ENCODE results near the gene DDX42. TPM values are rescaled to one million over a fixed set of nuclear protein-coding genes. Genes with fewer than 3 reads are reported as not detected.
A peak's percentile ranks its signal among the peaks of the same experiment; 100 is the strongest.

The DDX42 gene
- total and polyA plus RNA-seq, 9 of the 15 experiments (the other 6 are each of a cell fraction or from before 2014, with no cell fraction given) = 16.5 to 149 (median 87.6) TPM

DNA sequence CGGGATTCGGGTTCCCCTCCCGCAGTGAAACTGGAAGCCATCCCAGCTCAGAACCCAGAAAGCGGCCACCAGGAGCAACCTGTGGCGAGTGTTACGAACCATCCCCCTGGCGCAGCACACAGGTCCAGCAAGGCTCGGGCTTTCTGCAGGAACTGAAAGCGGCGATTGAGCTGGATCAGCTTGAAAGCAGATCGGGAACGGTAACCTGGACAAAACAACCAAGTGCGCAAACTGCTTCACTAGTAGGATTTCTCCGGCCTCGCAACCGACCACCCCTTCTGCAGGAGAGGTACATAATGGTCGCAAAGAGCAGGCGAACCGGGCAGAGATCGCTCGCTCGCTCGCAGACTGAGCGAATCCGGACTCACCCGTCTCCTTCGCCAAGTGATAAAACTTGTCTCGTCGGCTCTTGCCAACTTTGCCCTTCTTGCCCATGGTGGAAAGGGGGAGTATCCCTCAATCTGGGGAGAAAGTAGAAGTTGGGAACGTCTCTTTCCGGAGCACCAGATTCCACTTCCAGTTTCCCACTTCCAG lies 52.6 kb downstream of the DDX42 start (continued):
- TF ChIP-seq CEBPG (CRISPR knock-in tag; IDR thresholded peaks at IDR 0.05) = 0 out of 2 replicates have a peak, but pooled peaks have one; percentile 4
- no peak for TF ChIP-seq CEBPG (tag; conservative IDR thresholded peaks at IDR 0.05 in 1 of 2, IDR thresholded peaks at IDR 0.05 in 1 of 2)
- TF ChIP-seq, protein P1, sequence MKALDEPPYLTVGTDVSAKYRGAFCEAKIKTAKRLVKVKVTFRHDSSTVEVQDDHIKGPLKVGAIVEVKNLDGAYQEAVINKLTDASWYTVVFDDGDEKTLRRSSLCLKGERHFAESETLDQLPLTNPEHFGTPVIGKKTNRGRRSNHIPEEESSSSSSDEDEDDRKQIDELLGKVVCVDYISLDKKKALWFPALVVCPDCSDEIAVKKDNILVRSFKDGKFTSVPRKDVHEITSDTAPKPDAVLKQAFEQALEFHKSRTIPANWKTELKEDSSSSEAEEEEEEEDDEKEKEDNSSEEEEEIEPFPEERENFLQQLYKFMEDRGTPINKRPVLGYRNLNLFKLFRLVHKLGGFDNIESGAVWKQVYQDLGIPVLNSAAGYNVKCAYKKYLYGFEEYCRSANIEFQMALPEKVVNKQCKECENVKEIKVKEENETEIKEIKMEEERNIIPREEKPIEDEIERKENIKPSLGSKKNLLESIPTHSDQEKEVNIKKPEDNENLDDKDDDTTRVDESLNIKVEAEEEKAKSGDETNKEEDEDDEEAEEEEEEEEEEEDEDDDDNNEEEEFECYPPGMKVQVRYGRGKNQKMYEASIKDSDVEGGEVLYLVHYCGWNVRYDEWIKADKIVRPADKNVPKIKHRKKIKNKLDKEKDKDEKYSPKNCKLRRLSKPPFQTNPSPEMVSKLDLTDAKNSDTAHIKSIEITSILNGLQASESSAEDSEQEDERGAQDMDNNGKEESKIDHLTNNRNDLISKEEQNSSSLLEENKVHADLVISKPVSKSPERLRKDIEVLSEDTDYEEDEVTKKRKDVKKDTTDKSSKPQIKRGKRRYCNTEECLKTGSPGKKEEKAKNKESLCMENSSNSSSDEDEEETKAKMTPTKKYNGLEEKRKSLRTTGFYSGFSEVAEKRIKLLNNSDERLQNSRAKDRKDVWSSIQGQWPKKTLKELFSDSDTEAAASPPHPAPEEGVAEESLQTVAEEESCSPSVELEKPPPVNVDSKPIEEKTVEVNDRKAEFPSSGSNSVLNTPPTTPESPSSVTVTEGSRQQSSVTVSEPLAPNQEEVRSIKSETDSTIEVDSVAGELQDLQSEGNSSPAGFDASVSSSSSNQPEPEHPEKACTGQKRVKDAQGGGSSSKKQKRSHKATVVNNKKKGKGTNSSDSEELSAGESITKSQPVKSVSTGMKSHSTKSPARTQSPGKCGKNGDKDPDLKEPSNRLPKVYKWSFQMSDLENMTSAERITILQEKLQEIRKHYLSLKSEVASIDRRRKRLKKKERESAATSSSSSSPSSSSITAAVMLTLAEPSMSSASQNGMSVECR (CRISPR knock-in tag; IDR thresholded peaks at IDR 0.05) = peak; percentile 46; the same call in 1 of the 2 replicates
- peak; percentile 92 for TF ChIP-seq SAP30 (IDR thresholded peaks at IDR 0.05; ENCODE audit: borderline replicate concordance, insufficient read depth, low read depth, low read length, poor library complexity, severe bottlenecking)
- no peak for TF ChIP-seq ARNT (IDR thresholded peaks at IDR 0.05)
- TF ChIP-seq TAF7 (tag; IDR thresholded peaks at IDR 0.05) = peak; percentile 70; the same call in 1 of the 2 replicates
- no peak for TF ChIP-seq NR2C2 (CRISPR knock-in tag; IDR thresholded peaks at IDR 0.05)
- 0 out of 2 replicates have a peak, but pooled peaks have one; percentile 94 for TF ChIP-seq NR2C2 (tag; IDR thresholded peaks at IDR 0.05)
- TF ChIP-seq, protein P2, sequence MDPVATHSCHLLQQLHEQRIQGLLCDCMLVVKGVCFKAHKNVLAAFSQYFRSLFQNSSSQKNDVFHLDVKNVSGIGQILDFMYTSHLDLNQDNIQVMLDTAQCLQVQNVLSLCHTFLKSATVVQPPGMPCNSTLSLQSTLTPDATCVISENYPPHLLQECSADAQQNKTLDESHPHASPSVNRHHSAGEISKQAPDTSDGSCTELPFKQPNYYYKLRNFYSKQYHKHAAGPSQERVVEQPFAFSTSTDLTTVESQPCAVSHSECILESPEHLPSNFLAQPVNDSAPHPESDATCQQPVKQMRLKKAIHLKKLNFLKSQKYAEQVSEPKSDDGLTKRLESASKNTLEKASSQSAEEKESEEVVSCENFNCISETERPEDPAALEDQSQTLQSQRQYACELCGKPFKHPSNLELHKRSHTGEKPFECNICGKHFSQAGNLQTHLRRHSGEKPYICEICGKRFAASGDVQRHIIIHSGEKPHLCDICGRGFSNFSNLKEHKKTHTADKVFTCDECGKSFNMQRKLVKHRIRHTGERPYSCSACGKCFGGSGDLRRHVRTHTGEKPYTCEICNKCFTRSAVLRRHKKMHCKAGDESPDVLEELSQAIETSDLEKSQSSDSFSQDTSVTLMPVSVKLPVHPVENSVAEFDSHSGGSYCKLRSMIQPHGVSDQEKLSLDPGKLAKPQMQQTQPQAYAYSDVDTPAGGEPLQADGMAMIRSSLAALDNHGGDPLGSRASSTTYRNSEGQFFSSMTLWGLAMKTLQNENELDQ (CRISPR knock-in tag; IDR thresholded peaks at IDR 0.05; ENCODE audit: borderline replicate concordance) = no peak
- no peak for TF ChIP-seq SMAD3 (CRISPR knock-in tag; conservative IDR thresholded peaks at IDR 0.05)
- no peak for TF ChIP-seq FOXJ3 (CRISPR knock-in tag; IDR thresholded peaks at IDR 0.05)
- TF ChIP-seq ZBTB7A (IDR thresholded peaks at IDR 0.05; ENCODE audit: borderline replicate concordance, control insufficient read depth, low read depth, low read length) = 0 out of 2 replicates have a peak, but pooled peaks have one; percentile 21
- TF ChIP-seq, protein P3, sequence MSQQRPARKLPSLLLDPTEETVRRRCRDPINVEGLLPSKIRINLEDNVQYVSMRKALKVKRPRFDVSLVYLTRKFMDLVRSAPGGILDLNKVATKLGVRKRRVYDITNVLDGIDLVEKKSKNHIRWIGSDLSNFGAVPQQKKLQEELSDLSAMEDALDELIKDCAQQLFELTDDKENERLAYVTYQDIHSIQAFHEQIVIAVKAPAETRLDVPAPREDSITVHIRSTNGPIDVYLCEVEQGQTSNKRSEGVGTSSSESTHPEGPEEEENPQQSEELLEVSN (IDR thresholded peaks at IDR 0.05; ENCODE audit: borderline replicate concordance in 1 of 2, extremely low read depth in 1 of 2, insufficient read depth in 1 of 2, insufficient read length in 1 of 2, low read depth in 1 of 2, low read length in 1 of 2, poor library complexity in 1 of 2, severe bottlenecking in 1 of 2) = no peak
- TF ChIP-seq EZH2 (IDR thresholded peaks at IDR 0.05; ENCODE audit: borderline replicate concordance, low read depth, low read length) = no peak
- TF ChIP-seq, protein P4, sequence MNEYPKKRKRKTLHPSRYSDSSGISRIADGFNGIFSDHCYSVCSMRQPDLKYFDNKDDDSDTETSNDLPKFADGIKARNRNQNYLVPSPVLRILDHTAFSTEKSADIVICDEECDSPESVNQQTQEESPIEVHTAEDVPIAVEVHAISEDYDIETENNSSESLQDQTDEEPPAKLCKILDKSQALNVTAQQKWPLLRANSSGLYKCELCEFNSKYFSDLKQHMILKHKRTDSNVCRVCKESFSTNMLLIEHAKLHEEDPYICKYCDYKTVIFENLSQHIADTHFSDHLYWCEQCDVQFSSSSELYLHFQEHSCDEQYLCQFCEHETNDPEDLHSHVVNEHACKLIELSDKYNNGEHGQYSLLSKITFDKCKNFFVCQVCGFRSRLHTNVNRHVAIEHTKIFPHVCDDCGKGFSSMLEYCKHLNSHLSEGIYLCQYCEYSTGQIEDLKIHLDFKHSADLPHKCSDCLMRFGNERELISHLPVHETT (CRISPR knock-in tag; conservative IDR thresholded peaks at IDR 0.05 in 1 of 2, IDR thresholded peaks at IDR 0.05 in 1 of 2) = no peak
- TF ChIP-seq ZBED1 (IDR thresholded peaks at IDR 0.05) = no peak
- no peak for TF ChIP-seq ZNF124 (CRISPR knock-in tag; IDR thresholded peaks at IDR 0.05)
